ENCODE data around the gene RABGAP1L. TPM values are rescaled to one million over a fixed set of nuclear protein-coding genes. Genes with fewer than 3 reads are reported as not detected.

Gene RABGAP1L
- total RNA-seq, 1 experiment from 2014 or later: 76.9 TPM

DNA sequence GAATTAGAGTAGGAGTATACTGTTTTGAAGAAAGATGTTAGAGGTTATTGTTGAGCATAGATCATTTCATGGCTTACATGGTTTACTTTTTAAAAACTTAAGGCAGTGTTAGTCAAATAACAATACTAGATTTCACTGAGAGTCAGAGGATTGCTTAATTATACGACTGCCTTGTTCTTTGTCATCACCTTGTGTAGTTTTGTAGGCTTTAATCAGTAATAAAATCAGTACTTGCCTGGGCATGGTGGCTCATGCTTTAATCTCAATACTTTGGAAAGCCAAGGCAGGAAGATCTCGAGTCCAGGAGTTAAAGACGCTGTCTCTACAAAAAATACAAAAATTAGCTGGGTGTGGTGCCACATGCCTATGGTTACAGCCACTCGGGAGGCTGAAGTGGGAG is 247.1 kb downstream of the RABGAP1L start (continued):
- TF ChIP-seq CREB1 (CRISPR knock-in tag; IDR thresholded peaks at IDR 0.05) (no peak), ZNF232 (CRISPR knock-in tag; IDR thresholded peaks at IDR 0.05) (no peak), TCF7 (CRISPR knock-in tag; IDR thresholded peaks at IDR 0.05; ENCODE audit: low read depth) (no peak), JUN (CRISPR knock-in tag; IDR thresholded peaks at IDR 0.05) (no peak), ATF1 (CRISPR knock-in tag; IDR thresholded peaks at IDR 0.05) (no peak), ZBTB21 (CRISPR knock-in tag; IDR thresholded peaks at IDR 0.05; ENCODE audit: borderline replicate concordance) (no peak), MXD4 (CRISPR knock-in tag; IDR thresholded peaks at IDR 0.05; ENCODE audit: borderline replicate concordance) (no peak)
- TF ChIP-seq, protein P1, sequence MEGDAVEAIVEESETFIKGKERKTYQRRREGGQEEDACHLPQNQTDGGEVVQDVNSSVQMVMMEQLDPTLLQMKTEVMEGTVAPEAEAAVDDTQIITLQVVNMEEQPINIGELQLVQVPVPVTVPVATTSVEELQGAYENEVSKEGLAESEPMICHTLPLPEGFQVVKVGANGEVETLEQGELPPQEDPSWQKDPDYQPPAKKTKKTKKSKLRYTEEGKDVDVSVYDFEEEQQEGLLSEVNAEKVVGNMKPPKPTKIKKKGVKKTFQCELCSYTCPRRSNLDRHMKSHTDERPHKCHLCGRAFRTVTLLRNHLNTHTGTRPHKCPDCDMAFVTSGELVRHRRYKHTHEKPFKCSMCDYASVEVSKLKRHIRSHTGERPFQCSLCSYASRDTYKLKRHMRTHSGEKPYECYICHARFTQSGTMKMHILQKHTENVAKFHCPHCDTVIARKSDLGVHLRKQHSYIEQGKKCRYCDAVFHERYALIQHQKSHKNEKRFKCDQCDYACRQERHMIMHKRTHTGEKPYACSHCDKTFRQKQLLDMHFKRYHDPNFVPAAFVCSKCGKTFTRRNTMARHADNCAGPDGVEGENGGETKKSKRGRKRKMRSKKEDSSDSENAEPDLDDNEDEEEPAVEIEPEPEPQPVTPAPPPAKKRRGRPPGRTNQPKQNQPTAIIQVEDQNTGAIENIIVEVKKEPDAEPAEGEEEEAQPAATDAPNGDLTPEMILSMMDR (IDR thresholded peaks at IDR 0.05): no peak
- TF ChIP-seq, protein P2, sequence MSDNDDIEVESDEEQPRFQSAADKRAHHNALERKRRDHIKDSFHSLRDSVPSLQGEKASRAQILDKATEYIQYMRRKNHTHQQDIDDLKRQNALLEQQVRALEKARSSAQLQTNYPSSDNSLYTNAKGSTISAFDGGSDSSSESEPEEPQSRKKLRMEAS (CRISPR knock-in tag; IDR thresholded peaks at IDR 0.05): no peak
- TF ChIP-seq, protein P3, sequence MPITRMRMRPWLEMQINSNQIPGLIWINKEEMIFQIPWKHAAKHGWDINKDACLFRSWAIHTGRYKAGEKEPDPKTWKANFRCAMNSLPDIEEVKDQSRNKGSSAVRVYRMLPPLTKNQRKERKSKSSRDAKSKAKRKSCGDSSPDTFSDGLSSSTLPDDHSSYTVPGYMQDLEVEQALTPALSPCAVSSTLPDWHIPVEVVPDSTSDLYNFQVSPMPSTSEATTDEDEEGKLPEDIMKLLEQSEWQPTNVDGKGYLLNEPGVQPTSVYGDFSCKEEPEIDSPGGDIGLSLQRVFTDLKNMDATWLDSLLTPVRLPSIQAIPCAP (CRISPR knock-in tag; IDR thresholded peaks at IDR 0.05): no peak
- TF ChIP-seq, protein P4, sequence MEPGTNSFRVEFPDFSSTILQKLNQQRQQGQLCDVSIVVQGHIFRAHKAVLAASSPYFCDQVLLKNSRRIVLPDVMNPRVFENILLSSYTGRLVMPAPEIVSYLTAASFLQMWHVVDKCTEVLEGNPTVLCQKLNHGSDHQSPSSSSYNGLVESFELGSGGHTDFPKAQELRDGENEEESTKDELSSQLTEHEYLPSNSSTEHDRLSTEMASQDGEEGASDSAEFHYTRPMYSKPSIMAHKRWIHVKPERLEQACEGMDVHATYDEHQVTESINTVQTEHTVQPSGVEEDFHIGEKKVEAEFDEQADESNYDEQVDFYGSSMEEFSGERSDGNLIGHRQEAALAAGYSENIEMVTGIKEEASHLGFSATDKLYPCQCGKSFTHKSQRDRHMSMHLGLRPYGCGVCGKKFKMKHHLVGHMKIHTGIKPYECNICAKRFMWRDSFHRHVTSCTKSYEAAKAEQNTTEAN (CRISPR knock-in tag; IDR thresholded peaks at IDR 0.05): no peak

DNA sequence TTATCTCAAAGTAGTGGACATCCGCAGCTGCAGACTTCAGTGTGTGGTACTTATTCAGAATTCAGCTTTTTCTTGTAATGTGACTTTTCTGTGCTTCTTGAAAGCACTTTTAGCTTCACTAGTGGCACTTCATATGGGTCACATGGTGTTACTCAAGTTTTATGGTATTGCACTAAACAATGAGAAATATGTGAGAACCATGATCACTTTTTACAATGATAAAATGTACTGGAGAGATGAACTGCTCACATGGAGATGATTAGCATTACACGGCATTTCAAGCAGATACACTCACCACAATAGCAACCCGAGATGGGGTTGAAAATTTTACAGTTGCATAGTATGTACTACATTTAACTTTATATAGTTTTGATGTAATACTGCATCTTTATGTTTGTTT is 248.3 kb downstream of the RABGAP1L start:
- Mint-ChIP-seq H3K4me1 (no peaks in the 10 kb centered on the region), H3K4me3 (no peak overlapping the region), H3K27ac (no peak overlapping the region), H3K27me3 (ENCODE audit: low read depth) (no peaks in the 10 kb centered on the region; the same call in 1 of the 2 replicates), H3K36me3 (no peaks in the 10 kb centered on the region), H3K9me3 (no peaks in the 10 kb centered on the region)
- TF ChIP-seq GTF2I (CRISPR knock-in tag; conservative IDR thresholded peaks at IDR 0.05): no peak
- no peak for TF ChIP-seq NFATC4 (CRISPR knock-in tag; IDR thresholded peaks at IDR 0.05)
- TF ChIP-seq TEAD4 (CRISPR knock-in tag; IDR thresholded peaks at IDR 0.05): no peak
- no peak for TF ChIP-seq ZNF416 (CRISPR knock-in tag; IDR thresholded peaks at IDR 0.05)
- TF ChIP-seq ZBTB21 (CRISPR knock-in tag; IDR thresholded peaks at IDR 0.05; ENCODE audit: borderline replicate concordance): no peak
- TF ChIP-seq, protein P5, sequence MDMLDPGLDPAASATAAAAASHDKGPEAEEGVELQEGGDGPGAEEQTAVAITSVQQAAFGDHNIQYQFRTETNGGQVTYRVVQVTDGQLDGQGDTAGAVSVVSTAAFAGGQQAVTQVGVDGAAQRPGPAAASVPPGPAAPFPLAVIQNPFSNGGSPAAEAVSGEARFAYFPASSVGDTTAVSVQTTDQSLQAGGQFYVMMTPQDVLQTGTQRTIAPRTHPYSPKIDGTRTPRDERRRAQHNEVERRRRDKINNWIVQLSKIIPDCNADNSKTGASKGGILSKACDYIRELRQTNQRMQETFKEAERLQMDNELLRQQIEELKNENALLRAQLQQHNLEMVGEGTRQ (CRISPR knock-in tag; IDR thresholded peaks at IDR 0.05): no peak
- TF ChIP-seq, protein P6, sequence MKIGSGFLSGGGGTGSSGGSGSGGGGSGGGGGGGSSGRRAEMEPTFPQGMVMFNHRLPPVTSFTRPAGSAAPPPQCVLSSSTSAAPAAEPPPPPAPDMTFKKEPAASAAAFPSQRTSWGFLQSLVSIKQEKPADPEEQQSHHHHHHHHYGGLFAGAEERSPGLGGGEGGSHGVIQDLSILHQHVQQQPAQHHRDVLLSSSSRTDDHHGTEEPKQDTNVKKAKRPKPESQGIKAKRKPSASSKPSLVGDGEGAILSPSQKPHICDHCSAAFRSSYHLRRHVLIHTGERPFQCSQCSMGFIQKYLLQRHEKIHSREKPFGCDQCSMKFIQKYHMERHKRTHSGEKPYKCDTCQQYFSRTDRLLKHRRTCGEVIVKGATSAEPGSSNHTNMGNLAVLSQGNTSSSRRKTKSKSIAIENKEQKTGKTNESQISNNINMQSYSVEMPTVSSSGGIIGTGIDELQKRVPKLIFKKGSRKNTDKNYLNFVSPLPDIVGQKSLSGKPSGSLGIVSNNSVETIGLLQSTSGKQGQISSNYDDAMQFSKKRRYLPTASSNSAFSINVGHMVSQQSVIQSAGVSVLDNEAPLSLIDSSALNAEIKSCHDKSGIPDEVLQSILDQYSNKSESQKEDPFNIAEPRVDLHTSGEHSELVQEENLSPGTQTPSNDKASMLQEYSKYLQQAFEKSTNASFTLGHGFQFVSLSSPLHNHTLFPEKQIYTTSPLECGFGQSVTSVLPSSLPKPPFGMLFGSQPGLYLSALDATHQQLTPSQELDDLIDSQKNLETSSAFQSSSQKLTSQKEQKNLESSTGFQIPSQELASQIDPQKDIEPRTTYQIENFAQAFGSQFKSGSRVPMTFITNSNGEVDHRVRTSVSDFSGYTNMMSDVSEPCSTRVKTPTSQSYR (CRISPR knock-in tag; IDR thresholded peaks at IDR 0.05): no peak
- TF ChIP-seq, protein P4 (CRISPR knock-in tag; IDR thresholded peaks at IDR 0.05): no peak
- TF ChIP-seq OVOL2 (CRISPR knock-in tag; IDR thresholded peaks at IDR 0.05; ENCODE audit: borderline replicate concordance): no peak
- TF ChIP-seq, protein P7, sequence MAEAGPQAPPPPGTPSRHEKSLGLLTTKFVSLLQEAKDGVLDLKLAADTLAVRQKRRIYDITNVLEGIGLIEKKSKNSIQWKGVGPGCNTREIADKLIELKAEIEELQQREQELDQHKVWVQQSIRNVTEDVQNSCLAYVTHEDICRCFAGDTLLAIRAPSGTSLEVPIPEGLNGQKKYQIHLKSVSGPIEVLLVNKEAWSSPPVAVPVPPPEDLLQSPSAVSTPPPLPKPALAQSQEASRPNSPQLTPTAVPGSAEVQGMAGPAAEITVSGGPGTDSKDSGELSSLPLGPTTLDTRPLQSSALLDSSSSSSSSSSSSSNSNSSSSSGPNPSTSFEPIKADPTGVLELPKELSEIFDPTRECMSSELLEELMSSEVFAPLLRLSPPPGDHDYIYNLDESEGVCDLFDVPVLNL (CRISPR knock-in tag; IDR thresholded peaks at IDR 0.05; ENCODE audit: borderline replicate concordance, low read depth): no peak
- TF ChIP-seq, protein P3 (CRISPR knock-in tag; IDR thresholded peaks at IDR 0.05): no peak
- TF ChIP-seq CBFB (CRISPR knock-in tag; IDR thresholded peaks at IDR 0.05; ENCODE audit: low read depth): no peak
- no peak for TF ChIP-seq TEAD1 (CRISPR knock-in tag; IDR thresholded peaks at IDR 0.05)
- DNase-seq (ENCODE audit: low spot score): no peak
- ATAC-seq: no peak
- POLR2A ChIA-PET: no interaction called here
- CTCF ChIA-PET: no interaction called here
